Neural progenitor cell (in vitro differentiated cells): ENCODE results near the gene RNF13. TPM values are rescaled to one million over a fixed set of nuclear protein-coding genes. Genes with fewer than 3 reads are reported as not detected.

Source experiments
- DNase-seq: peaks from one replicate; pipeline ENCODE4 v3.0.0-alpha.2; 2016; ENCODE audit warnings: low spot score
- H2AFZ ChIP-seq: fragments of 200-600 bp; sonication (generic); replicated peaks from 2 replicates; pipeline ENCODE4 v1.6.1; 2016; ENCODE audit warnings: antibody characterized with exemption
- H3F3A ChIP-seq: fragments of 200-600 bp; sonication (generic); 2 replicates; pipeline ENCODE4 v1.6.1; 2016; ENCODE audit warnings: antibody characterized with exemption, low read depth
- H3K27ac ChIP-seq: fragments of 200-600 bp; sonication (generic); 2 replicates; pipeline ENCODE4 v1.5.1; 2016; ENCODE audit warnings: mild to moderate bottlenecking
- H3K27me3 ChIP-seq: fragments of 200-600 bp; sonication (generic); 2 replicates; pipeline ENCODE4 v1.6.1; 2016; ENCODE audit warnings: mild to moderate bottlenecking, moderate library complexity
- H3K36me3 ChIP-seq: fragments of 200-600 bp; sonication (generic); 2 replicates; pipeline ENCODE4 v1.5.1; 2016
- H3K4me1 ChIP-seq: fragments of 200-600 bp; sonication (generic); 2 replicates; pipeline ENCODE4 v1.6.1; 2016; ENCODE audit warnings: mixed run types
- H3K4me2 ChIP-seq: fragments of 200-600 bp; sonication (generic); 2 replicates; pipeline ENCODE4 v1.6.1; 2016
- H3K4me3 ChIP-seq: fragments of 200-600 bp; sonication (generic); 2 replicates; pipeline ENCODE4 v1.5.1; 2016
- H3K79me2 ChIP-seq: fragments of 200-600 bp; sonication (generic); 2 replicates; pipeline ENCODE4 v1.6.1; 2016; ENCODE audit warnings: low read depth
- H3K9ac ChIP-seq: fragments of 200-600 bp; sonication (generic); 2 replicates; pipeline ENCODE4 v1.6.1; 2016
- H3K9me3 ChIP-seq: fragments of 200-600 bp; sonication (generic); 2 replicates; pipeline ENCODE4 v1.5.1; 2016; ENCODE audit warnings: low read depth
- H4K20me1 ChIP-seq: fragments of 200-600 bp; sonication (generic); 2 replicates; pipeline ENCODE4 v1.6.1; 2016; ENCODE audit warnings: low read depth
- H3K27ac Mint-ChIP-seq: 3 replicates; pipeline ENCODE4 v1.8.0; 2021; ENCODE audit warnings: mixed read lengths
- H3K27me3 Mint-ChIP-seq: 2 replicates; pipeline ENCODE4 v1.8.0; 2022; ENCODE audit warnings: low read depth, mild to moderate bottlenecking, inconsistent platforms, moderate library complexity, mixed read lengths; ENCODE audit not compliant: insufficient read depth
- H3K36me3 Mint-ChIP-seq: 3 replicates; pipeline ENCODE4 v1.8.0; 2021; ENCODE audit warnings: mixed read lengths
- H3K4me1 Mint-ChIP-seq: 3 replicates; pipeline ENCODE4 v1.8.0; 2021; ENCODE audit warnings: mixed read lengths
- H3K4me3 Mint-ChIP-seq: 3 replicates; pipeline ENCODE4 v1.8.0; 2021; ENCODE audit warnings: mild to moderate bottlenecking, moderate library complexity, mixed read lengths
- H3K9me3 Mint-ChIP-seq: 3 replicates; pipeline ENCODE4 v1.8.0; 2020; ENCODE audit warnings: mixed read lengths
- CTCF ChIP-seq: fragments of 200-600 bp; sonication (generic); IDR thresholded peaks from 2 replicates; pipeline ENCODE4 v1.5.1; 2017; ENCODE audit warnings: antibody characterized with exemption, mild to moderate bottlenecking
- EZH2 ChIP-seq: fragments of 200-600 bp; sonication (generic); IDR thresholded peaks from 2 replicates; pipeline ENCODE4 v1.6.1; 2017; ENCODE audit warnings: antibody characterized with exemption, mild to moderate bottlenecking, moderate library complexity
- EZH2phosphoT487 ChIP-seq: fragments of 200-600 bp; sonication (generic); IDR thresholded peaks from 2 replicates; pipeline ENCODE4 v1.6.1; 2017; ENCODE audit warnings: antibody characterized with exemption
- total RNA-seq: library from RNA; depleted of rRNA; stranded (reverse); fragments of >200 nt; gene quantifications from 2 replicates; pipeline ENCODE4 v1.2.3, GENCODE V29; 2015; ENCODE audit warnings: low replicate concordance

RNF13 gene
- total RNA-seq, 1 donor from 2014 or later = 45.2 TPM

- no peak overlapping the region for H3K27ac Mint-ChIP-seq
- Histone ChIP-seq H3K9me3 (no peaks in the 10 kb centered on the region), H3K9ac (no peak overlapping the region), H3K79me2 (no peaks in the 10 kb centered on the region), H2AFZ (no peak overlapping the region), H3K27me3 (no peaks in the 10 kb centered on the region), H3K4me2 (no peak overlapping the region), H3K4me3 (no peak overlapping the region), H4K20me1 (no peaks in the 10 kb centered on the region), H3K36me3 (no peaks in the 10 kb centered on the region), H3K27ac (no peak overlapping the region), H3F3A (no peaks in the 10 kb centered on the region), H3K4me1 (no peaks in the 10 kb centered on the region)
- no peak for DNase-seq
- H3K27me3 Mint-ChIP-seq = no peaks in the 10 kb centered on the region
- peaks cover 2% of the 10 kb centered on the region for H3K4me1 Mint-ChIP-seq
- H3K4me3 Mint-ChIP-seq = no peak overlapping the region
- peaks cover 6% of the 10 kb centered on the region for H3K9me3 Mint-ChIP-seq
- TF ChIP-seq CTCF (no peak), EZH2 (no peak), EZH2phosphoT487 (no peak)
- H3K36me3 Mint-ChIP-seq = no peaks in the 10 kb centered on the region
These were observed 22.3 kb upstream of the RNF13 start for GRCh38 chr3:149790698-149791097.

GRCh38 chr3:149792452-149793270 lies 20.4 kb upstream of the RNF13 start, which contains the start of gene ANKUB1:
ANKUB1 (minus strand) TSS chr3:149792554; CDS start chr3:149792366, 188 bp downstream.
- Mint-ChIP-seq H3K4me3 (no peak within 1 kb of the TSS), H3K36me3 (no peaks in the 10 kb centered on the region), H3K4me1 (peaks cover 2% of the 10 kb centered on the region), H3K9me3 (no peaks in the 10 kb centered on the region), H3K27me3 (no peaks in the 10 kb centered on the region), H3K27ac (no peak within 1 kb of the TSS)
- Histone ChIP-seq H3K27me3 (no peaks in the 10 kb centered on the region), H3K27ac (no peak within 1 kb of the TSS), H3K9ac (no peak within 1 kb of the TSS), H3K36me3 (no peaks in the 10 kb centered on the region), H3F3A (no peaks in the 10 kb centered on the region), H3K4me1 (no peaks in the 10 kb centered on the region), H4K20me1 (no peaks in the 10 kb centered on the region), H3K4me3 (no peak within 1 kb of the TSS), H3K79me2 (no peaks in the 10 kb centered on the region), H2AFZ (no peak within 1 kb of the TSS), H3K4me2 (no peak within 1 kb of the TSS), H3K9me3 (no peaks in the 10 kb centered on the region)
- TF ChIP-seq CTCF (no peak), EZH2 (no peak), EZH2phosphoT487 (no peak)
- no peak for DNase-seq

GRCh38 chr3:149796026-149796425 lies 17.0 kb upstream of the RNF13 start:
- Histone ChIP-seq H3K27ac (no peak overlapping the region), H3K27me3 (no peaks in the 10 kb centered on the region), H3K9me3 (no peaks in the 10 kb centered on the region), H3K4me1 (no peaks in the 10 kb centered on the region), H3K36me3 (no peaks in the 10 kb centered on the region), H3K4me3 (no peak overlapping the region), H4K20me1 (no peaks in the 10 kb centered on the region), H3K4me2 (no peak overlapping the region), H3K9ac (no peak overlapping the region), H2AFZ (no peak overlapping the region), H3K79me2 (no peaks in the 10 kb centered on the region), H3F3A (no peaks in the 10 kb centered on the region)
- H3K4me1 Mint-ChIP-seq = peaks cover 2% of the 10 kb centered on the region
- no peak overlapping the region for H3K27ac Mint-ChIP-seq
- TF ChIP-seq EZH2 = no peak
- no peak for TF ChIP-seq CTCF
- no peak for TF ChIP-seq EZH2phosphoT487
- peaks cover 6% of the 10 kb centered on the region for H3K9me3 Mint-ChIP-seq
- H3K36me3 Mint-ChIP-seq = no peaks in the 10 kb centered on the region
- no peaks in the 10 kb centered on the region for H3K27me3 Mint-ChIP-seq
- DNase-seq = no peak
- H3K4me3 Mint-ChIP-seq = no peak overlapping the region
